Erythroblast (primary cell): ENCODE data around the gene ARV1.
A peak's percentile ranks its signal among the peaks of the same experiment; 100 is the strongest.
"Not testable (repeated sequence)": the region's sequence is repeated elsewhere in the genome, so short reads cannot be mapped to it uniquely, and the experiment has no call there.

Experiments used
- DNase-seq, 2 experiments: peaks; one replicate each; lab custom pipeline; 2025; lab: John Stamatoyannopoulos, UW
- GATA1 ChIP-seq: IDR thresholded peaks from 2 replicates; pipeline ENCODE4 v1.6.1; 2011; ENCODE audit warnings: low read depth, mild to moderate bottlenecking, control low read depth, low read length, moderate library complexity
- POLR2A ChIP-seq: IDR thresholded peaks from 2 replicates; pipeline ENCODE4 v1.6.1; 2011; ENCODE audit warnings: mild to moderate bottlenecking, low read length

ARV1 gene

DNA sequence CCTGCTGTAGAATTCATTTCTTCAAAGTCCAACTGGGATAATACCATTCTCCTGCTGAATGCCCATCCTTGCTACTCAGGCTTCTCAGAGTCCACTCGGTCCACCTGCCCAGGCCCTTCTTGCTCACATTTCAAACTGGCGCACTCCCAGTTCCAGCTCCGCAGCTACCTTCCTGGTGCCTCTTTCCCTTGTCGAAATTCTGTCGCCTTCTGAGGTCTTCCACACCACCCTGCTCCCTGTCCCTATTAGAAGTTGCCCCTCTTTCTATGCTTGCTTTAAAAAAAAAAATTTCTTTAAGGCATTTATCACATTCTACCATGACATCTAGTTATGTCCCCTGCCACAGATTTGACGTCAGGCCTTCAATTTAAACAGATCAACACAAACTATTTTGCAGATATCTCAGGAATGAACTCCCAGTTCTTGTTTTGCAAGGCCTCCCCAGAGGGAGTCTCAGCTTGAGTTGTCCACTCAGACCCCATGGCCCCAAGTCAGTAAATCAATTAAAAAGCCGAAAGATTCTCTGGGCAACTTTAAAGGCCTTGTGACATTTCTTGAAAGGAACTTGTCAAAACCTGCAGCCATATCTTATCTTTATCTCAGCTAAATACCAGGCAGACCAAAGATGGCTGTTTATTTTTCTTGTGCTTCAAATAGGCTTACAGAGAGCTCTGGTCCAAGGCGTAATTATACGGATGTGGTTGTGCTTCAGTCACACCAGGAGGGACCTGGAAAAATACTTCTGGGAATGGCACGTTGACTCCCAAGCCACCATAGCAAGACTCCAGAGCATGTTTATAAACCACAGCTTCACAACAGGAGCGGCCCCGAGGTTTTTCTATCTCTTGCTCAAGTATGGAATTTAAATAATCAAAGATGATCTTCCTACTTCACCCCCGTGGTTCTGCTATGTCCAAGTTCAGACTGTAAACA is 59.0 kb downstream of the ARV1 start:
- no peak for TF ChIP-seq POLR2A
- no peak for TF ChIP-seq GATA1
- DNase-seq: peak; percentile 35 to 36

- TF ChIP-seq POLR2A (no peak), GATA1 (no peak)
- DNase-seq: peak; percentile 75 to 79
Measured at GRCh38 chr1:231039161-231040018, 60.5 kb downstream of the ARV1 start.

DNA sequence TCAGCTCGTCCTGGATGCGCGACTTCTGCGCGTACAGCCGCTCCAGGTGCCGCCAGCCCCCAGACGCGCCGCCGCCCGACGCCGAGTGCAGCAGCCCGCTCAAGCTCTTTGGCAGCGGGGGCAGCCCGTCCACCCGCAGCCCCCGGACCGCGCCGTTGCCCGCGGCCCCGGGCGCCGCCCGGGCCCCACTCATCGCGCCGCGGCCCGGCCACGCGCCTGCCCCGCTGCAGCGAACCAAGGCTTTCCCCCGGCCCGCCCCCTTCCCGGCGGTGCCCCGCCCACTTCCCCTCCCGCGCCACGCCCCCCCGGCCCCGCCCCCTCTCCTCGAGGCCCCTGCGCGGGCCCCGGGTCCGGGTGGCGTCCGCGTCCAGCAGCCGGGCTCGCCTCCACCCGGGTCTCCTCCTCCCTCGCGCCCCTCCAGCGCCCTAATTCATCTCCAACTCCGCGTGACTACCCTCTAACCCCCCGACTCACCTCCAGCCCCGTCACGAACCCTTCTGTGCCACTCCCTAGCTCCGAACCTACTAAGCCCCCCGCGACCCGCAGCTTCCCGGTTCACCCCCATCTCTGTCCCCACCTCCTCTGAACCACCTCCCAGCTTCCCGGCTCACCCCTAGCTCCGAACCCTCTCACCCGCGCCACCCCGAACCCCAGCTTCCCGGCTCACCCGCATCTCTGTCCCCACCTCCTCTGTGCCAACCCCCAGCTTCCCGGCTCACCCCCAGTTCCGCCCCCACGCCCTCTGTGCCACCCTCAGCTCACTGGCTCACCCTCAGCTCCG is 61.3 kb downstream of the ARV1 start, which contains the start of gene FAM89A:
TSS of gene FAM89A (minus strand) at position 236 of the 781 bp plus-strand sequence. CDS start at position 193, 43 bp downstream.
- TF ChIP-seq GATA1 (no peak), POLR2A (peak; percentile 23)
- DNase-seq: peak; percentile 76 to 89

- DNase-seq: peak; percentile 54 to 71
- TF ChIP-seq POLR2A (peak; percentile 51), GATA1 (no peak)
Measured at GRCh38 chr1:231040800-231041718, 62.2 kb downstream of the ARV1 start.

DNA sequence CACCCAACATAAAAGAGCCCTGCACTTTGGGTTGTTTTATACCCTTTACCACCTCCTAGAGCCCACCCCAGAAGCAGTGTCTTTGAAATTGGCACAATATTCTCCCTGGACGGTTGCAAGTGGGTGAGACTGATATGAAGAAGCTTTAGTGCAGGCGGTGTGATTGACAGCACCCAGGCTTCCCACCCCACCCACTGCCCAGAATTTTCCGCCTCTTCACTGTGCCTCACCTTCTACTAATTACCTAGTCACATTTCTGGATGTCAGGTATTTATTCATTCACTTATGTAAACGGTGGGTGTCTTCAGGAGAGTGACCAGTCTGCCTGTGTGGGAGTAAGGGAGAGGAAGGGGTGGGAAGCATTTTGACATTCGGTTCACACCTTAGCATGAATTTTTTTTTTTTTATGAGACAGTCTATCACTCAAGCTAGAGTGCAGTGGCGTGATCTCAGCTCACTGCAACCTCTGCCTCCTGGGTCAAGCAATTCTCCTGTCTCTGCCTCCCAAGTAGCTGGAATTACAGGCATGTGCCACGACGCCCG is 62.9 kb downstream of the ARV1 start:
- TF ChIP-seq POLR2A: no peak
- no peak for TF ChIP-seq GATA1
- peak; percentile 65 to 81 for DNase-seq

- no peak for DNase-seq
- TF ChIP-seq POLR2A: no peak
- TF ChIP-seq GATA1: no peak
Measured at GRCh38 chr1:231044588-231044987, 65.7 kb downstream of the ARV1 start.

- no peak for TF ChIP-seq GATA1
- no peak for TF ChIP-seq POLR2A
- DNase-seq: peak in 1 of 2 experiments; percentile 25
Measured at GRCh38 chr1:231045286-231045685, 66.4 kb downstream of the ARV1 start.

DNA sequence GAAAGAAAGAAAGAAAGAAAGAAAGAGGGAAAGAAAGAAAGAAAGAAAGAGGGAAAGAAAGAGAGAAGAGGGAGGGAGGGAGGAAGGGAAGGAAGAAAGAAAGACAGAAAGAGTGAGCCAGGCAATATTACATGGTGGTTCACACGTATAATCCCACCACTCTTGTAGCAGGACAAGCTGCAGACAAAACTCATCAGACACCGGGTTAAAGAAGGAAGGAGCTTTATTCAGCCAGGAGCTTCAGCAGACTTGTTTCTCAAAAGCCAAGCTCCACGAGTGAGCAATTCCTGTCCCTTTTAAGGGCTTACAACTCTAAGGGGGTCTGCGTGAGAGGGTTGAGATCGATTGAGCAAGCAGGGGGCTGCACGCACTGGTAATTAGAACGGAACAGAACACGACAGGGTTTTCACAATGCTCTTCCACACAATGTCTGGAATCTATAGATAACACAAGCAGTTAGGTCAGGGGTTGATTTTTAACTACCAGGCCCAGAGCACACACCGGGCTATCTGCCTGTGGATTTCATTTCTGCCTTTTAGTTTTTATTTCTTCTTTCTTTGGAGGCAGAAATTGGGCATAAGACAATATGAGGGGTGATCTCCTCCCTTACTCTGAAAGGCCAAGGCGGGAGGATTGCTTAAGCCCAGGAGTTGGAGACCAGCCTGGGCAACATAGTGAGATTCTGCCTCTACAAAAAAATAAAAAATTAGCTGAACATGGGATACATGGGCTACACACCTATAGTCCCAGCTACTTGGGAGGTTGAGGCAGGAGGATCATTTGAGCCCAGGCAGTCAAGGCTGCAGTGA is 67.2 kb downstream of the ARV1 start:
- DNase-seq: peak; percentile 45 to 75

- DNase-seq: peak; percentile 45 to 65
- TF ChIP-seq POLR2A: no peak
- TF ChIP-seq GATA1: no peak
Measured at GRCh38 chr1:231046730-231047395, 68.0 kb downstream of the ARV1 start.

GRCh38 chr1:231047529-231047928 is 68.6 kb downstream of the ARV1 start:
- DNase-seq: not testable (repeated sequence)

- not testable (repeated sequence) for DNase-seq
Measured at GRCh38 chr1:231048419-231048818, 69.5 kb downstream of the ARV1 start.
